Measurements from ENCODE around the gene PIGN.

- no peak for TF ChIP-seq CTCF (IDR thresholded peaks at IDR 0.05; ENCODE audit: low read depth, low read length)
- no peak for TF ChIP-seq MAX (IDR thresholded peaks at IDR 0.05; ENCODE audit: low read depth, low read length)
- no peak for TF ChIP-seq POLR2A (IDR thresholded peaks at IDR 0.05; ENCODE audit: extremely low read depth, insufficient read length)
Measured at GRCh38 chr18:62126737-62127136, 60.1 kb downstream of the PIGN start.
